Measurements from ENCODE around the gene MAPK7. TPM values are rescaled to one million over a fixed set of nuclear protein-coding genes. Genes with fewer than 3 reads are reported as not detected.

Gene MAPK7
- total and polyA plus RNA-seq, 9 of the 15 experiments (the other 6 are each of a cell fraction or from before 2014, with no cell fraction given) = 0.46 to 7.5 (median 2.5) TPM

DNA sequence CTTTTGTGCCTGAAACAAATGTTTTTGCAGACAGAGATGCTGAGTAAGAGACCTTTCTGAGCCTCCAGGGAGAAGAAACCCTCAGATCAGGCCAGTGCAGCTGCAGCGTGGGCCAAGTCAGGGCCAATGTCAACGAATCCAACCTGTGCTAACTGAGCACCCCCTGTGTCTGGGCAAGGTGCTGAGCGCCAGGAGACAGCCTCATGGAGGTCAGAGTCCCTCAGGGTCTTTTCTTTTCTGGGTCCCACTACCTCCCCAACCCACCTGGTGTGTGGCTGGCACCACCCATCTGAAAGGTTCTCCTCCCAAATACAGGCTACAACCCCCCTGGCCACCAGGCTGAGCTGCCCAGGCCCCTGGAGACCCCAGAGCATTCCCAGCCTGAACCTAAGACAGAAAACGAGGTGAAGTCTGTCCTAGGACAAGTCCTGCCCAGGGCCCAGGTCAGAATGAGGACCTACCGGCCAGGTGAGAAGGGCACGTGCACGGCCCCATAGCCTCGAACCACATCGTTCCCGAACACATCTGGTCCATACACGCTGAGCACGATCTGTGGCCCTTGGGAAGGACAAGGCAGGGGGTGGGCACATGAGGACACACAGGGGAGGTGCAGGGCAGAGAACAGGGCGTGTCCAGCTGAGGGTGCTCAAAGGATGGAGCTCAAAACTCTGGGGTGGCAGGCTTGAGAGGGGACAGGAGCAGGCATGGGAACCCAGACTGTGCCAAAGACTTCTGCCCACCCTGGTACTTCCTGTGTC, 30.8 kb upstream of the MAPK7 start:
- no peak for FAIRE-seq
- no peaks in the 10 kb centered on the region for H3K36me3 ChIP-seq (ENCODE audit: control insufficient read depth, insufficient read depth, low read length)
- no peaks in the 10 kb centered on the region for H3K9me1 ChIP-seq (ENCODE audit: control insufficient read depth, insufficient read depth, low read length)
- H3K79me2 ChIP-seq (ENCODE audit: control insufficient read depth, insufficient read depth, low read length) = no peaks in the 10 kb centered on the region
- intact Hi-C loops (cut with micrococcal nuclease) (no loop called here), in situ Hi-C loops (cut with MboI) (no loop called here)
- H3K4me1 ChIP-seq (replicated peaks in 1 of 2; ENCODE audit: control insufficient read depth in 2 of 2, insufficient read depth in 2 of 2, low read length in 2 of 2) = peaks cover 22 to 43% of the 10 kb centered on the region in 2 experiments
- BruUV-seq (replicated peaks) = no TSS peak
- no peaks in the 10 kb centered on the region for H4K20me1 ChIP-seq (replicated peaks; ENCODE audit: control insufficient read depth, insufficient read depth, low read length)
- no peaks in the 10 kb centered on the region for H3K27me3 ChIP-seq (ENCODE audit: control insufficient read depth in 2 of 2, insufficient read depth in 2 of 2, low read length in 2 of 2)
- CTCF ChIA-PET (ENCODE audit: low intra/inter-chr PET ratio) = no interaction called here
- peak overlapping the region in 1 of 2 experiments; percentile 72; a peak in 3 of 4 replicates for H3K9ac ChIP-seq (ENCODE audit: insufficient read depth in 1 of 2, low read depth in 2 of 2, low read length in 2 of 2)
- peak overlapping the region; percentile 79; the same call in 2 of the 3 replicates for H3K27ac ChIP-seq (ENCODE audit: extremely low read depth, low read depth, low read length)
- H3K4me2 ChIP-seq (ENCODE audit: insufficient read depth, low read length) = peak overlapping the region; percentile 29; the same call in 1 of the 2 replicates
- DNase-seq (ENCODE audit: extremely low read depth in 1 of 4, low spot score in 3 of 4) = no peak
- H3K4me3 ChIP-seq = no peak overlapping the region
- ATAC-seq = peak; percentile 29
- no peaks in the 10 kb centered on the region for H3K9me3 ChIP-seq (replicated peaks; ENCODE audit: control insufficient read depth, insufficient read depth, low read depth, low read length)
- POLR2A ChIA-PET = interaction anchor here (0.6 to 1.2 kb wide), 3 partner anchors 17 to 33 kb away, joined by 3 read pairs; no protein-coding TSS in a partner anchor
- 75% methylated on average over 13 of the region's 13 CpGs for WGBS (ENCODE audit: insufficient coverage, low coverage, missing lambda C conversion rate)
- H2AFZ ChIP-seq (ENCODE audit: low read depth, low read length) = peak overlapping the region; percentile 32; the same call in 1 of the 2 replicates
- TF ChIP-seq, protein P1, sequence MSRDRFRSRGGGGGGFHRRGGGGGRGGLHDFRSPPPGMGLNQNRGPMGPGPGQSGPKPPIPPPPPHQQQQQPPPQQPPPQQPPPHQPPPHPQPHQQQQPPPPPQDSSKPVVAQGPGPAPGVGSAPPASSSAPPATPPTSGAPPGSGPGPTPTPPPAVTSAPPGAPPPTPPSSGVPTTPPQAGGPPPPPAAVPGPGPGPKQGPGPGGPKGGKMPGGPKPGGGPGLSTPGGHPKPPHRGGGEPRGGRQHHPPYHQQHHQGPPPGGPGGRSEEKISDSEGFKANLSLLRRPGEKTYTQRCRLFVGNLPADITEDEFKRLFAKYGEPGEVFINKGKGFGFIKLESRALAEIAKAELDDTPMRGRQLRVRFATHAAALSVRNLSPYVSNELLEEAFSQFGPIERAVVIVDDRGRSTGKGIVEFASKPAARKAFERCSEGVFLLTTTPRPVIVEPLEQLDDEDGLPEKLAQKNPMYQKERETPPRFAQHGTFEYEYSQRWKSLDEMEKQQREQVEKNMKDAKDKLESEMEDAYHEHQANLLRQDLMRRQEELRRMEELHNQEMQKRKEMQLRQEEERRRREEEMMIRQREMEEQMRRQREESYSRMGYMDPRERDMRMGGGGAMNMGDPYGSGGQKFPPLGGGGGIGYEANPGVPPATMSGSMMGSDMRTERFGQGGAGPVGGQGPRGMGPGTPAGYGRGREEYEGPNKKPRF (IDR thresholded peaks at IDR 0.05; ENCODE audit: low read depth, low read length) = no peak
- TF ChIP-seq ZNF316 (IDR thresholded peaks at IDR 0.05) (no peak), CC2D1A (IDR thresholded peaks at IDR 0.05) (no peak), KDM2B (CRISPR knock-in tag; IDR thresholded peaks at IDR 0.05) (no peak), BRCA1 (IDR thresholded peaks at IDR 0.05) (no peak), BRCA1 (CRISPR knock-in tag; IDR thresholded peaks at IDR 0.05) (no peak)
- TF ChIP-seq, protein P2, sequence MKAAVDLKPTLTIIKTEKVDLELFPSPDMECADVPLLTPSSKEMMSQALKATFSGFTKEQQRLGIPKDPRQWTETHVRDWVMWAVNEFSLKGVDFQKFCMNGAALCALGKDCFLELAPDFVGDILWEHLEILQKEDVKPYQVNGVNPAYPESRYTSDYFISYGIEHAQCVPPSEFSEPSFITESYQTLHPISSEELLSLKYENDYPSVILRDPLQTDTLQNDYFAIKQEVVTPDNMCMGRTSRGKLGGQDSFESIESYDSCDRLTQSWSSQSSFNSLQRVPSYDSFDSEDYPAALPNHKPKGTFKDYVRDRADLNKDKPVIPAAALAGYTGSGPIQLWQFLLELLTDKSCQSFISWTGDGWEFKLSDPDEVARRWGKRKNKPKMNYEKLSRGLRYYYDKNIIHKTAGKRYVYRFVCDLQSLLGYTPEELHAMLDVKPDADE (conservative IDR thresholded peaks at IDR 0.05; ENCODE audit: control insufficient read depth, low read depth, low read length) = no peak
- TF ChIP-seq, protein P3, sequence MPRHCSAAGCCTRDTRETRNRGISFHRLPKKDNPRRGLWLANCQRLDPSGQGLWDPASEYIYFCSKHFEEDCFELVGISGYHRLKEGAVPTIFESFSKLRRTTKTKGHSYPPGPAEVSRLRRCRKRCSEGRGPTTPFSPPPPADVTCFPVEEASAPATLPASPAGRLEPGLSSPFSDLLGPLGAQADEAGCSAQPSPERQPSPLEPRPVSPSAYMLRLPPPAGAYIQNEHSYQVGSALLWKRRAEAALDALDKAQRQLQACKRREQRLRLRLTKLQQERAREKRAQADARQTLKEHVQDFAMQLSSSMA (CRISPR knock-in tag; IDR thresholded peaks at IDR 0.05) = no peak
- TF ChIP-seq, protein P4, sequence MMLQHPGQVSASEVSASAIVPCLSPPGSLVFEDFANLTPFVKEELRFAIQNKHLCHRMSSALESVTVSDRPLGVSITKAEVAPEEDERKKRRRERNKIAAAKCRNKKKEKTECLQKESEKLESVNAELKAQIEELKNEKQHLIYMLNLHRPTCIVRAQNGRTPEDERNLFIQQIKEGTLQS (IDR thresholded peaks at IDR 0.05) = no peak
- TF ChIP-seq, protein P4 (CRISPR knock-in tag; conservative IDR thresholded peaks at IDR 0.05) = no peak
- TF ChIP-seq, protein P5, sequence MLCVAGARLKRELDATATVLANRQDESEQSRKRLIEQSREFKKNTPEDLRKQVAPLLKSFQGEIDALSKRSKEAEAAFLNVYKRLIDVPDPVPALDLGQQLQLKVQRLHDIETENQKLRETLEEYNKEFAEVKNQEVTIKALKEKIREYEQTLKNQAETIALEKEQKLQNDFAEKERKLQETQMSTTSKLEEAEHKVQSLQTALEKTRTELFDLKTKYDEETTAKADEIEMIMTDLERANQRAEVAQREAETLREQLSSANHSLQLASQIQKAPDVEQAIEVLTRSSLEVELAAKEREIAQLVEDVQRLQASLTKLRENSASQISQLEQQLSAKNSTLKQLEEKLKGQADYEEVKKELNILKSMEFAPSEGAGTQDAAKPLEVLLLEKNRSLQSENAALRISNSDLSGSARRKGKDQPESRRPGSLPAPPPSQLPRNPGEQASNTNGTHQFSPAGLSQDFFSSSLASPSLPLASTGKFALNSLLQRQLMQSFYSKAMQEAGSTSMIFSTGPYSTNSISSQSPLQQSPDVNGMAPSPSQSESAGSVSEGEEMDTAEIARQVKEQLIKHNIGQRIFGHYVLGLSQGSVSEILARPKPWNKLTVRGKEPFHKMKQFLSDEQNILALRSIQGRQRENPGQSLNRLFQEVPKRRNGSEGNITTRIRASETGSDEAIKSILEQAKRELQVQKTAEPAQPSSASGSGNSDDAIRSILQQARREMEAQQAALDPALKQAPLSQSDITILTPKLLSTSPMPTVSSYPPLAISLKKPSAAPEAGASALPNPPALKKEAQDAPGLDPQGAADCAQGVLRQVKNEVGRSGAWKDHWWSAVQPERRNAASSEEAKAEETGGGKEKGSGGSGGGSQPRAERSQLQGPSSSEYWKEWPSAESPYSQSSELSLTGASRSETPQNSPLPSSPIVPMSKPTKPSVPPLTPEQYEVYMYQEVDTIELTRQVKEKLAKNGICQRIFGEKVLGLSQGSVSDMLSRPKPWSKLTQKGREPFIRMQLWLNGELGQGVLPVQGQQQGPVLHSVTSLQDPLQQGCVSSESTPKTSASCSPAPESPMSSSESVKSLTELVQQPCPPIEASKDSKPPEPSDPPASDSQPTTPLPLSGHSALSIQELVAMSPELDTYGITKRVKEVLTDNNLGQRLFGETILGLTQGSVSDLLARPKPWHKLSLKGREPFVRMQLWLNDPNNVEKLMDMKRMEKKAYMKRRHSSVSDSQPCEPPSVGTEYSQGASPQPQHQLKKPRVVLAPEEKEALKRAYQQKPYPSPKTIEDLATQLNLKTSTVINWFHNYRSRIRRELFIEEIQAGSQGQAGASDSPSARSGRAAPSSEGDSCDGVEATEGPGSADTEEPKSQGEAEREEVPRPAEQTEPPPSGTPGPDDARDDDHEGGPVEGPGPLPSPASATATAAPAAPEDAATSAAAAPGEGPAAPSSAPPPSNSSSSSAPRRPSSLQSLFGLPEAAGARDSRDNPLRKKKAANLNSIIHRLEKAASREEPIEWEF (CRISPR knock-in tag; IDR thresholded peaks at IDR 0.05) = no peak

Data from K562 (cell line).